ENCODE data around the gene DHX30.

- TF ChIP-seq CTCF (IDR thresholded peaks at IDR 0.05), result no peak
- TF ChIP-seq POLR2A (IDR thresholded peaks at IDR 0.05), result no peak
- no peak for TF ChIP-seq POLR2AphosphoS5 (IDR thresholded peaks at IDR 0.05)
- TF ChIP-seq EP300 (IDR thresholded peaks at IDR 0.05; ENCODE audit: low read depth), result no peak
Observed at GRCh38 chr3:47778746-47779145, 24.2 kb upstream of the DHX30 start.

Data from transverse colon (tissue), 4 donors.